Cardiac muscle cell (in vitro differentiated cells and primary cell): ENCODE data around the gene SLC24A3. TPM values are rescaled to one million over a fixed set of nuclear protein-coding genes. Genes with fewer than 3 reads are reported as not detected.
"Not testable (repeated sequence)": the region's sequence is repeated elsewhere in the genome, so short reads cannot be mapped to it uniquely, and the experiment has no call there.

Experiments used
- DNase-seq, 2 donors: peaks; one replicate each; pipeline versions ENCODE4 v3.0.0 to v3.0.0-alpha.2; 2010 to 2017; ENCODE audit warnings: low read depth in 1 of 2, low spot score in 1 of 2
- H3K27ac ChIP-seq: fragments of 200-600 bp; sonication (generic); 2 replicates; pipeline ENCODE4 v1.5.1; 2016
- H3K27me3 ChIP-seq: fragments of 200-600 bp; sonication (generic); 2 replicates; pipeline ENCODE4 v1.6.0; 2016; ENCODE audit warnings: control low read depth
- H3K36me3 ChIP-seq: fragments of 200-600 bp; sonication (generic); 2 replicates; pipeline ENCODE4 v1.5.1; 2016; ENCODE audit warnings: control low read depth
- H3K4me1 ChIP-seq: fragments of 200-600 bp; sonication (generic); 2 replicates; pipeline ENCODE4 v1.8.1; 2017; ENCODE audit warnings: low read depth, mild to moderate bottlenecking, mixed run types
- H3K4me3 ChIP-seq: fragments of 200-600 bp; sonication (generic); 2 replicates; pipeline ENCODE4 v1.5.1; 2016; ENCODE audit warnings: mild to moderate bottlenecking
- H3K9me3 ChIP-seq: fragments of 200-600 bp; sonication (generic); 2 replicates; pipeline ENCODE4 v1.5.1; 2017; ENCODE audit warnings: low read depth, mild to moderate bottlenecking, control low read depth
- CTCF ChIP-seq: IDR thresholded peaks from 2 replicates; pipeline ENCODE4 v1.5.1; 2012; ENCODE audit warnings: low read depth, mild to moderate bottlenecking, low read length
- polyA plus RNA-seq: library from polyadenylated mRNA; unstranded; fragments of >200 nt; fragmentation: Nextera tagmentation; extraction: Ambion mirVana; gene quantifications from 2 replicates; pipeline ENCODE4 v1.2.1, GENCODE V29; 2016
- total RNA-seq: library from RNA; depleted of rRNA; stranded (reverse); fragments of >200 nt; gene quantifications from 2 replicates; pipeline ENCODE4 v1.2.3, GENCODE V29; 2016

SLC24A3 gene
- total and polyA plus RNA-seq, 2 experiments from 2014 or later = 1.6 to 1.7 TPM

GRCh38 chr20:19747903-19748302 is 535.5 kb downstream of the SLC24A3 start:
- Histone ChIP-seq H3K4me3 (no peak overlapping the region), H3K27me3 (no peaks in the 10 kb centered on the region), H3K9me3 (no peaks in the 10 kb centered on the region), H3K36me3 (no peaks in the 10 kb centered on the region), H3K27ac (no peak overlapping the region), H3K4me1 (peaks cover 8% of the 10 kb centered on the region)
- no peak for DNase-seq
- no peak for TF ChIP-seq CTCF

DNA sequence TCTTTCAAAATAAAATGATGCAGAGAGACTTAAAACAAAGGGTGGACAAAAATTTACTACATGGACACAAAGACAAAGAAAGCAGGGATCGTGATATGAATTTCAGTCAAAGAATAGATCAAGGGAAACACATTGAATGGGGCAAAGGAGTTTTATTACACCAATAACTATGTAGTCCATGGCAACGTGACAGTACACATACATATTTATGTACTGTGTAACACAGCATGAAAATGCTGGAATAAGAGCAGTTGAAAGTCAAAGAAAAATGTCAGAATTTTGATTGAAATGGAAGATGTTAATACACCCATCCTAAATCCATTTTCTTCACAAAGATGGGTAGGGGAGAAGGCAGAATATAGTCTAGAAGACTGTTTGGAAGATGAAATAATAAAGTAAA is 536.2 kb downstream of the SLC24A3 start:
- Histone ChIP-seq H3K4me1 (peaks cover 8% of the 10 kb centered on the region), H3K36me3 (no peaks in the 10 kb centered on the region), H3K9me3 (no peaks in the 10 kb centered on the region), H3K27me3 (no peaks in the 10 kb centered on the region), H3K4me3 (no peak overlapping the region), H3K27ac (no peak overlapping the region)
- no peak for DNase-seq
- TF ChIP-seq CTCF = no peak

DNA sequence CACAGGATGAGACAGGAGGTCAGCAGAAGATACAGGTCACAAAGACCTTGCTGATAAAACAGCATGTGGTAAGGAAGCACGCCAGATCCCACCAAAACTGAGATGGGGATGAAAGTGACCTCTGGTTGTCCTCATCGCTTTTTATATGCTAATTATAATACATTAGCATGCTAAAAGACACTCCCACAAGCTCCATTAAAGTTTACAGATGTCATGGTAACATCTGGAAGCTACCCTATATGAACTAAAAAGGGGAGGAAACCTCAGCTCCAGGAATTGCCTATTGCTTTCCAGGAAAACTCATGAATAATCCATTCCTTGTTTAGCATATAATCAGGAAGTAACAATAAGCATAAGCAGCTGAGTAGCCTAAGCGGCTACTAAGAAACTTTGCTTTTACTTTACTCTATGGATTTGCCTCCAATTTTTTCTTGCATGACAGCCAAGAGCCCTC is 537.2 kb downstream of the SLC24A3 start:
- TF ChIP-seq CTCF = no peak
- Histone ChIP-seq H3K4me1 (peaks cover 8% of the 10 kb centered on the region), H3K4me3 (no peak overlapping the region), H3K36me3 (no peaks in the 10 kb centered on the region), H3K9me3 (no peaks in the 10 kb centered on the region), H3K27me3 (no peaks in the 10 kb centered on the region), H3K27ac (no peak overlapping the region)
- no peak for DNase-seq

DNA sequence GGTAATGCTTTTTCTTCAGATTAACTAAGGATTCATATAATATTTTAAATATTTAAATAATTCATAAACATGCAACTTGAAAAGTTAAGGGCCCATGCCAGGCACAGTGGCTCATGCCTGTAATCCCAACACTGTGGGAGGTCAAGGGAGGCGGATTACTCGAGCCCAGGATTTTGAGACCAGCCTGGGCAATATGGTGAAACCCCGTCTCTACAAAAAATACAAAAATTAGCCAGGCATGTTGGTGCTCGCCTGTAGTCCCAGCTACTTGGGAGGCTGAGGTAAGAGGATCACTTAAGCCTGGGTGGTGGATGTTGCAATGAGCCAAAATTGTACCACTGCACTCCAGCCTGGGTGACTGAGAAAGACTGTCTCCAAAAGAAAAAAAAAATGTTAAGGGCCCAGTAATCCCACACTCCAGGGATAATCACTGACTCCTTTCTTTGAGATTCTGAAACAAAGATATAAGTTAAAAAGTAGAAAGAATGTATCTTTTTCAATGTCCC is 537.7 kb downstream of the SLC24A3 start:
- no peak overlapping the region for H3K4me3 ChIP-seq
- peaks cover 8% of the 10 kb centered on the region for H3K4me1 ChIP-seq
- no peak for DNase-seq
- H3K27ac ChIP-seq = no peak overlapping the region
- TF ChIP-seq CTCF = no peak
- H3K27me3 ChIP-seq = no peaks in the 10 kb centered on the region
- H3K9me3 ChIP-seq = no peaks in the 10 kb centered on the region
- no peaks in the 10 kb centered on the region for H3K36me3 ChIP-seq

DNA sequence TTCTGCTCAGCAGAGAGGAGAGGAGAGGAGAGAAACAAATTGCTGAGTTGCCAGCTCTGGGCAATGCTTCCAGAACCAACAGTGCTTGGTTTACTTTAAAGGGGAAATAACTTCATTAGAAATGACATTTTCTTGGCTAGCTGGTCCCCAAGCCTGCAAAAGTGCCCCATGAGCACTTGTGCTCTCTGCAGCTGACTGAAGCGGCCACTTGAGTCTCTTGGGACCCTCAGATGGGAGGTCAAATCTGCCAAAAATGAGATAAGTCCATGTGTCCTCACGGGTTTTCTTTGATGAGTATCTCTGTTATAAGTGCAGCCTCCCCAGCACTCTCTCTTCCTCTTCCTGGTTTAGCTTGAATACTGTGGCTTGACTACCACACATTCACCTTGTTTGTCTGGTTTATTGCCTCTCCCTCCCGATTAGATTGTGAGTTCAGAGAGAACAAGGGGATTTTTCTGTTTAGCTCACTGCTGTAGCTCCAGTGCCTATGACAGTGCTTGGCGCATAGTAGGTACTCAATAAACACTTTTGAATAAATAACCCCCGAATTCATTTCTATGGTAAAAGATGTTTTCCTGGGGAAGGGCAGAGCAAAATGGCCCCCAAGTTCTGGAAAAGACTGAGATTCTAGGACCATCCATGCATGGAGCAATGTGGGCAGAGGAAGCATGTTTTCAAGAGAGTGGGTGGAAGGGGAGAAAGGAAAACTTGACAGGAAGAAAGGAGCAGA is 538.6 kb downstream of the SLC24A3 start:
- peak in 1 of 2 donors; percentile 28 for DNase-seq
- no peaks in the 10 kb centered on the region for H3K9me3 ChIP-seq
- TF ChIP-seq CTCF = no peak
- H3K4me3 ChIP-seq = no peak overlapping the region
- no peak overlapping the region for H3K27ac ChIP-seq
- H3K27me3 ChIP-seq = no peaks in the 10 kb centered on the region
- no peaks in the 10 kb centered on the region for H3K36me3 ChIP-seq
- peaks cover 8% of the 10 kb centered on the region for H3K4me1 ChIP-seq

GRCh38 chr20:19754201-19754600 is 541.8 kb downstream of the SLC24A3 start:
- not testable (repeated sequence) for H3K4me3 ChIP-seq, H3K36me3 ChIP-seq, DNase-seq, H3K27ac ChIP-seq, H3K27me3 ChIP-seq, H3K9me3 ChIP-seq
- H3K4me1 ChIP-seq = peaks cover 15% of the 10 kb centered on the region
